HG02840 (cell line): ENCODE results near the gene CYB5R4.
"Not testable (repeated sequence)": the region's sequence is repeated elsewhere in the genome, so short reads cannot be mapped to it uniquely, and the experiment has no call there.

Source experiments
- ATAC-seq: cut with Tn5 transposase; IDR thresholded peaks from one replicate; pipeline ENCODE4 v1.9.1; 2021; ENCODE audit warnings: mild to moderate bottlenecking, moderate library complexity, moderate number of reproducible peaks; ENCODE audit not compliant: unreplicated experiment, low FRiP score

Gene CYB5R4

DNA sequence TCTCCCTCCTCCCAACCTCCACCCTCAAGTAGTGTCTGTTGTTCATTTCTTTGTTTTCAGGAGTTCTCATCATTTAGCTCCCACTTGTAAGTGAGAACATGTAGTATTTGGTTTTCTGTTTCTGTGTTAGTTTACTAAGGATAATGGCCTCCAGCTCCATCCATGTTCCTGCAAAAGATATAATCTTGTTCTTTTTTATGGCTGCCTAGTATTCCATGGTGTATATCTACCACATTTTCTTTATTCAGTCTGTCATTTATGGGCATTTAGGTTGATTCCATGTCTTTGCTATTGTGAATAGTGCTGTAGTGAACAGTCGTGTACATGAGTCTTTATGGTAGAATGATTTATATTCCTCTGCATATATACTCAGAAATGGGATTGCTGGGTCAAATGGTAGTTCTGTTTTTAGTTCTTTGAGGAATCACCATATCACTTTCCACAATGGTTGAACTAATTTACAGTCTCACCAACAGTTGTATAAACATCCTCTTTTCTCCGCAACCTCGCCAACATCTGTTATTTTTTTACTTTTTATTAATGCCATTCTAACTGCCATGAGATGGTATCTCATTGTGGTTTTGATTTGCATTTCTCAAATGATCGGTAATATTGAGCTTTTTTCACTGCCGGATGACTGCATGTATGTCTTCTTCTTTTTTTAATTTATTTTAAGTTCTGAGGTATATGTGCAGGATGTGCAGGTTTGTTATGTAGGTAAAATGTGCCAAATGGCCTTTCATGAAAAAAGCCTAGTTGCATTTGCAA lies 48.3 kb downstream of the CYB5R4 start:
- not testable (repeated sequence) for ATAC-seq

DNA sequence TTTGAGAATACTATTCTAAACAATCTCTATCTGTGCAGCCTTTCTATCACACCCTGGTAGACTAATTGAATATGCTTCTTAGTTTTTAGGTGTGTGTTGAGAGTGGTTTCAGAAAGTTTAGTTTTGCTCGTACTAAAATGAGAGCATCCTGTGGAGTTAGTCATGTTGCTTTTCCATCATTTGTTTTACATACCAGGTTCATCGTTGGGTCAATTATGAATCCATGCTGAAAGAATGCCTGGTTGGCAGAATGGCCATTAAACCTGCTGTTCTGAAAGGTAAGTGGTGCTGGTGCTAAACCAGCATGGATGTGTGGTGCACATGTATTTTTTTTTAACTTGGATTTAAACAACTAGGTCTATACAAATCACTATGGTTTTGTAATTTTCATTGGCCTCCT lies 49.3 kb downstream of the CYB5R4 start:
- ATAC-seq: no peak

DNA sequence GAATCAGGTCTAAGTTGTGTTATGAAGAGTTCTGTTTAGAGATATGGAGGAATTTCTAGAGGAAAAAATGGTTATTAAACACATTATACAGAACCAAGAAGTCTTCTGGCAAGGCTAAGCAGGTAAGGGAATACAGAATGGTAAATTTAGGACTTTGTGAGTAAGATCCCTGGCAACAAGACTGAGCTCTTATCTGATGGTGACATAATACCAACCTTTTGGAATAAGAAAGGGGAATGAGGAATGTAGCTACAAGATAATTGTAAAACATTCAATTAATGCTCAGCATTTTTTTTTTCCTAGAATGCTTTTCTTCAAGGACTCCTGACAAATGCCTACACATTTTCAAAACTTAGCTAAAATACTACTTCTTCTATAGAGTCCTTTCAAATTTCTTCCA lies 51.8 kb downstream of the CYB5R4 start:
- ATAC-seq: no peak

DNA sequence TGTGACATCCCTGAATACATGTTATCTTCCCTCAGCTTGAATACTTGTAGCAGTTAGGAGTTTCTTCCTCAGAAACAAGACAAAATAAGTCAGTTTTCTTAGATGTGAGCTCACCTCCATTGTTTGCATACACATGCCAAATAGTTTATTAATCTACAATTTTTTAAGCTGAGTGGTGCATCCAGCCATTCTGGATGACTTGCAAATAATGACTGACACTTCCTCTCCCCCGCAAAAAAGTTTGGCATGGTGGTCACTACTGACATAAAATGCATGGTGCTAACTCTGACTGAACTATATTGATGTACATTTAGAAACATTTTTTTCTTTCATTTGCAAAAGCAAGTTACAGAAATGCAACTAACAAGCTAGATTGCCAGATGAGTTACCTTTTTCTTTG lies 55.5 kb downstream of the CYB5R4 start:
- ATAC-seq: no peak

DNA sequence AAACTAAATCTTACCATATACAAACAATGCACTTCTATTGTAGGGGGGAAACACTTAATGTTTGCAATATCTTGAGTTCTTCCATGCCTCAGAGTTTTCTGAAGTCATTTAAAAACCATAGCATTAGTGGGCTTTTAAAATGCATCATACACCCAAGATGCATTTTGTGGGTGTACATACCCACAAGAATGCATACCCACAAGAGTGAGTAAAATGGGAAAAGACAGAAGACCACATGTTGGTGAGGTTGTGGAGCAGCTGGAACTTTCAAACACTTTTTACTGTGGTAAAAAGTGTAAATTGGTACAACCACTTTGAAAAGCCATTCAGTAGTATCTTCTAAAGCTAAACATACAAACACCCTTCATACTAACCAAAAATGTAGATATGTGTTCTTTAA lies 57.5 kb downstream of the CYB5R4 start:
- ATAC-seq: no peak

DNA sequence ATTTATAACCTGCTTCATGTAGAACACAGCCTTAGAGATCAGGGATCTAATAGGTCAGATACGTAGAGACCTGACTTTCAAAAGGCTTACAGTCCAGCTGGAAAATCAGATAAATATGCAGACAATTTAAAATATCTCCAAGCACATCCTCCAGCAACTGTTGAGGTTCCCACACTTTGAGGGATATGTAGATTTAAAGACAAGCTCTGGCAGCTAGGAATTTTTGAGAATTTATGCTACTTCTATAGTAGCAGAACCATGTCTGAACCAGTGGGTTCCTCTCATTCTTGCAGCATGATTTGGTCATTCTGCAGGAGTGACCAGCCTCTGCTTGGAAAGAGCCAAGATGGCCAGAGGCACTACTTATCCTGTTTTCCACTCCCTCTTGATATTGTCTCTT lies 60.5 kb downstream of the CYB5R4 start:
- no peak for ATAC-seq

DNA sequence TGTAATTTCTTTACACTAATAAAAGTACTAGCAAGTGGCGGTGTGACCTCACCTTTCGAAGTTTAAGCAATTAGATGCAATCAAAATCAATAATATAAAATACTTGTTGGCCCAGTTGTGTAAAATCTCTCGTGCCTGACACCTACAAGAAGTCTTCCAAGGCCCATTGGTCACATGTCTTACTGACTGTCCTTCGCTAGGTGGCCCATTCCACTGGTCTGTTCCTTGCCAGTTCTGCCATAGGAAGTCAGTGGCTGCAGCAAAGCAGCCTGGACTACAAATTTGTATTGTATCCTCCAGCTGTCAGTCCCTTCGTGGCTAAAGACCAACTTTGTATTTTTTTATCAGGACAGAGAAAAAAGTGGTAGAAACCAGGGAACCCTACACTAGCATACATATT lies 61.8 kb downstream of the CYB5R4 start:
- ATAC-seq: no peak

DNA sequence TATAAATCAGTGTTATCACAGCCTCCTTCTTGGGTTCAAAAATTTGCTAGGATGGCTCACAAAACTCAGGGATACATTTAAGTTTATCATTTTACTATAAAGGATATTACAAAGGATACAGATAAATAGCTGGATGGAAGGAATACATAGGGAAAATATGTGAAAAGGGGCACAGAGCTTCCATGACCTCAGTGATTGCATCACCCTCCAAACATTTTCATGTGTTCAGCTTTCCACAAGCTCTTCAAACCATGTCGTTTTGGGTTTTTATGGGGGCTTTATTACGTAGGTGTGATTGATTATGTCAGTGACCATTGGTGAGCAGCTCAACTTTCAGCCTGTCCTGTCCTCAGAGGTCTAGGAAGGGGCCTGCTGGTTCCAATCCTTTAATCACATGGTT lies 68.0 kb downstream of the CYB5R4 start:
- no peak for ATAC-seq

DNA sequence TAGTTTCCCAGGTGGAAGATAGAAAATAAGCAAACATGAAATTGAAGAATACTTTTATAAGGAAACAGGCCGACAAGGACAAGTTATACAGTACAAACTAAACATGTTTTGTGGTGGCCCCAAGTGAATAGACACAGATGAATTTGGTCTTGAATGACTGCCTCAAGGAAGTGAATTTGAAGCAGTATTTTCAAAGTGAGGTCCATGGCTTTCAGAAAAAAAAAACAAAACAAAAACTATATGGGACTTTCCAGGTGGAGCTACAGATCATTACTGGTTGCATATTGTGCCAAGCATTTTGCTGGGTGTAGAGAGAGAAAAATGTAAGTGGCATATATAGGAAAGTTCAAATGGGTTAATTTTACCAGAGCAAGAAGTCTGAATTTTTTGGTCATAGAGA lies 68.8 kb downstream of the CYB5R4 start:
- no peak for ATAC-seq

DNA sequence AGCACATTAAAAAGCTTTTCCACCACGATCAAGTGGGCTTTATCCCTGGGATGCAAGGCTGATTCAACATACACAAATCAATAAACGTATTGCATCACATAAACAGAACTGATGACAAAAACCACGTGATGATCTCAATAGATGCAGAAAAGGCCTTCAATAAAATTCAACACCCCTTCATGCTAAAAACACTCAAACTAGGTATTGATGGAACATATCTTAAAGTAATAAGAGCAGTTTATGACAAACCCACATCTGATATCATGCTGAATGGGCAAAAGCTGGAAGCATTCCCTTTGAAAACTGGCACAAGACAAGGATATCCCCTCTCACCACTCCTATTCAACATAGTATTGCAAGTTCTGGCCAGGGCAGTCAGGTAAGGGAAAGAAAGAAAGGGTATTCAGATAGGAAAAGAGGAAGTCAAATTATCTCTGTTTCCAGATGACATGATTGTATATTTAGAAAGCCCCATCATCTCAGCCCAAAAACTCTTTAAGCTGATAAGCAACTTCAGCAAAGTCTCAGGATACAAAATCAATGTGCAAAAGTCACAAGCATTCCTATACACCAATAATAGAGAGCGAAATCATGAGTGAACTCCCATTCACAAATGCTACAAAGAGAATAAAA lies 86.8 kb downstream of the CYB5R4 start:
- ATAC-seq: not testable (repeated sequence)

DNA sequence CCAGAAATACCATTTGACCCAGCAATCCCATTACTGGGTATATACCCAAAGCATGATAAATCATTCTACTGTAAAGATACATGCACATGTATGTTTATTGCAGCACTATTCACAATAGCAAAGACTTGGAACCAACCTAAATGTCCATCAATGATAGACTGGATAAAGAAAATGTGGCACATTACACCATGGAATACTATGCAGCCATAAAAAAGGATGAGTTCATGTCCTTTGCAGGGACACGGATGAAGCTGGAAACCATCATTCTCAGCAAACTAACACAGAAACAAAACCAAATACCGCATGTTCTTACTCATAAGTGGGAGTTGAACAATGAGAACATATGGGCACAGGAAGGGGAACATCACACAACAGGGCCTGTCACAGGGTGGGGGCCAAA lies 88.5 kb downstream of the CYB5R4 start:
- ATAC-seq: not testable (repeated sequence)

DNA sequence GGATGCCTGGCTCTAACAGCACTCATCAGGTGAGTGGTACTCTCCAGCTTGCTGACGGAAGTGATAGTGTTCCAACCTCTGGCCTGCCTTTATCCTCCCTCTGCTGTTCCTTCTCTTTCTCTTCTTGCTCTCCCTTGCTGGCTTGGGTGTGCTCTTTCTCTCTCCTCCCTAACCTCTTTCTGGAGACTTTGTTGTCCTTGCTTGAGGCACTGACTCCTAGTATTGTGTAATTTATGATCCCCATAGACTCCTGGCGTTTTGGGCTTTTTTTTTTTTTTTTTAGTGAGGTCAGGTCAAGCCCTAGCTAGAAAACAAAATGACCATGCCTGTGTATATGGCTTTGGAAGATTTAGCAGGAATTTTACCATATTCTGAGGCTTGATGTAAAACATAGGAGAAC lies 89.4 kb downstream of the CYB5R4 start:
- no peak for ATAC-seq

DNA sequence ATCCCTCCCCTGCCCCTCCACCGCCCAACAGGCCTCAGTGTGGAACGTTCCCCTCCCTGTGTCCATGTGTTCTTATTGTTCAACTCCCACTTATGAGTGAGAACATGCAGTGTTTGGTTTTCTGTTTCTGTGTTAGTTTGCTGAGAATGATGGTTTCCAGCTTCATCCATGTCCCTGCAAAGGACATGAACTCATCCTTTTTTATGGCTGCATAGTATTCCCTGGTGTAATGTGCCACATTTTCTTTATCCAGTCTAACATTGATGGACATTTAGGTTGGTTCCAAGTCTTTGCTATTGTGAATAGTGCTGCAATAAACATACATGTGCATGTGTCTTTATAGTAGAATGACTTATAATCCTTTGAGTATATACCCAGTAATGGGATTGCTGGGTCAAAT lies 91.9 kb downstream of the CYB5R4 start:
- not testable (repeated sequence) for ATAC-seq

DNA sequence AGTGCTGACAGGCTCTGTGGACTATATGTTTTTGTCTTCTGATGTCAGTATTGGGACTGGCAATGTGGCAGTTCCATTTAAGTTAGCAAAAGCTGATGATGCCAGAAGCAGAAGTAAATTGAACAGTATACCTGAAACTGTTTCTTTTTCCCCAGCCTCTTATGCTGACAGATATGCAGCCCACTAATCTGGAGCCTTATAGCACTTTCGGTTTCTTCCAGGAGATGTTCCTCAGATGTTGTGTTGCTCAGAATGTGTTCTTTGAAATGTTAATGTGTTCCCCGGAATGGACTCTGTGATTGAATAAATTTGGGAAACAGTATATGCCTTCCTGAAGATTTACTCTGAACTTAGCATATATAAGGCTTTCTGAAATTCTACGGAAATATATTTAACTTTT lies 93.3 kb downstream of the CYB5R4 start:
- no peak for ATAC-seq

DNA sequence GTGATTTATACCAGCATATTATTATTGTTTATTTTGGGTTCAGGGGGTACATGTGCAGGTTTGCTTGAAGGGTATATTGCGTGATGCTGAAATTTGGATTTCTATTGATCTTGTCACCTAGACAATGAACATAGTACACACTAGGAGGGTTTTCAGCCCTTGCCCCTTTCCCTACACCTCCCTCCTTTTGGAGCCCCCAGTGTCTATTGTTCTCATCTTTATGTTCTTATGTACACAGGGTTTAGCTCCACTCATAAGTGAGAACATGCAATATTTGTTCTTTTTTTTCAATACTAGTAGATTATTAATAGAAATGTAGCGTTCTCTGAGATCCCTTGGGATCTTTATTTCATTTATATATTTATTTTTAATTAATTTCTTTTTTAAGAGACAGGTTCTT lies 94.9 kb downstream of the CYB5R4 start:
- no peak for ATAC-seq

DNA sequence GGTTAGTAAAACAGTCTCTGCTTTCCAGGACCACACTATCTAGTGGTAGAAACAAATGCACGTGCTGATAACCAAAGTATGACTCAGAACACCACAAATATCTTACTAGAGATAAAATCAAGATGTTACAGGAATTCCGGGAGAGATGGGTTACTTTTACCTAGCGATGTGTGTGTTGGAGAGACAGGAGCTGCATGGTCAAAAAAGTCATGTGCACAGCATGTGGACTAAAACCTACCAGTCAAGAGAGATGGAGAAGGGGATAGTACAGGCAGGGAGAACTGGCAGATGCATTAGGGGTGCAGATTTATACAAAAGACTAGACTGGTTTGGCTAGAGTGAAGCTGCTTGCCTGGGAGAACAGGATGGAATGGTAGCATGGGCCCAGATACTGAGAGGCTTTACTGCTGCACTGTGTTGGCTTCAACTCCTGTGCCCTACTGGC lies 98.8 kb downstream of the CYB5R4 start:
- no peak for ATAC-seq

DNA sequence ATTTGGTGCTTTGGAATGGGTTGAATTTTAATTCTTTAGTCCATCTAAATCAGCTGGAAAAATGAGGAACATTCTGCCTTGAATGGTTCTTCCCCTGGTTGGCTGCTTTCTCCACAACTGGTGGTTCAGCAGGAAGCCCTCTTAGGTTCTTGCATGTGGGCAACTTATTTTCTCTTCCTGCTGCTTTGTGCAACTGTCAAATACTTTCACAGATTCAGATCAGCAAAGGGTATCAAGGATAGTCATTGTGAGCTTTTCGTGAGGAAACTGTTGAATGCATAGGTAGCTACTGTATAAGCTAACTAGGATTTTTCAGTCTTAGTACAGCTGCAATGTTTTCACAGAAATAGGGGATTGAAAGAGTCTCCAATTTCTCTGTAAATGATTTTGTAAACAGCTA lies 101.2 kb downstream of the CYB5R4 start:
- ATAC-seq: no peak

DNA sequence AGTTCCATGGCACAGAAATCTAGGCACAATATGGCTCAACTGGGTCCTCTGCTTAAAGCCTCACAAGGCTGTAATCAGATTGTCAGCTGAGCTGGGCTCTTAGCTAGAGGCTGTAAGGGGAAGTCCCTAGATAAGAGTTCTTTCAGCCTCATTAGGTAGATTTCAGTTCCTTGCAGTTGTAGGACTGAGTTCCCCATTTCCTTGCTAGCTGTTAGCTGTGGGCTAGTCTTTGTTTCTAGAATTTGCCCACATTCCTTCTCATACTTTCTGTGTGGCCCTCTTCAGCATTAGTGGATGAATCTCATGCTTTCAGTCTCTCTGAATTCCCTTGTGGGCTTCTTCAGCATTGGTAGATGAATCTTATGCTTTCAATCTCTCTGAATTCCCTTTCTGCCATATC lies 103.1 kb downstream of the CYB5R4 start:
- ATAC-seq: peak; percentile 67

DNA sequence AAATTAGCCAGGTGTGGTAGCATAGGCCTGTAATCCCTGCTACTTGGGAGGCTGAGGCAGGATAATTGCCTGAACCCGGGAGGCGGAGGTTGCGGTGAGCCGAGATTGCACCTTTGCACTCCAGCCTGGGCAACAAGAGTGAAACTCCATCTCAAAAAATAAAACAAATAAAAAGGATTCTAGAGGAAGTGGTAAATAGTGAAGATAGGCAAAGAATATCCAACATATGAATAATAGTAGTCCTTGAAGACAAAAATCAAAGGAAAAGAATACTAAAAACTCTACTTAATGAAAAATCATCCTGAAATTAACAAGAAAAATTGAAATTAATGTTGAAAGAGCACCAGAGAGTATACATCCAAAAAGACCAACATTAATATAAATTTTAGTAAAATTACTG lies 107.0 kb downstream of the CYB5R4 start:
- ATAC-seq: no peak

DNA sequence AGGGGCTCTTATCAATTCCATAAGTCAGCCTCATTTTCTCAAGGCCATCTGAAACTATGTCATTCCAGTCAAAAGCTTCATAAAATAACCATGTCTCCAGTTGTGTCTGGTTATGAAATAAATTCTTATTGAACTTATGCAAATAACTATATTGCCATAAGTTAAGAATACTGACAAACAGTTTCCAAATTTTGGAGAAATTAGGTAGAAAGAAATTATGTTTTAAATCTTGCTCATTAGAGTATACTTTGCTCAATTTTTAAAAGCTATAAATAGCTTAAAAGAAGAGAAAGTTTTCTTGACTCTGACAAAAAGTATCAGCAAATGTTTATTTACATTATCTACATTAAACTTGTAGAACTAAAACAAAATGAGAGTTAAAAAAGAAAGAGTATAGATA lies 111.1 kb downstream of the CYB5R4 start:
- no peak for ATAC-seq

DNA sequence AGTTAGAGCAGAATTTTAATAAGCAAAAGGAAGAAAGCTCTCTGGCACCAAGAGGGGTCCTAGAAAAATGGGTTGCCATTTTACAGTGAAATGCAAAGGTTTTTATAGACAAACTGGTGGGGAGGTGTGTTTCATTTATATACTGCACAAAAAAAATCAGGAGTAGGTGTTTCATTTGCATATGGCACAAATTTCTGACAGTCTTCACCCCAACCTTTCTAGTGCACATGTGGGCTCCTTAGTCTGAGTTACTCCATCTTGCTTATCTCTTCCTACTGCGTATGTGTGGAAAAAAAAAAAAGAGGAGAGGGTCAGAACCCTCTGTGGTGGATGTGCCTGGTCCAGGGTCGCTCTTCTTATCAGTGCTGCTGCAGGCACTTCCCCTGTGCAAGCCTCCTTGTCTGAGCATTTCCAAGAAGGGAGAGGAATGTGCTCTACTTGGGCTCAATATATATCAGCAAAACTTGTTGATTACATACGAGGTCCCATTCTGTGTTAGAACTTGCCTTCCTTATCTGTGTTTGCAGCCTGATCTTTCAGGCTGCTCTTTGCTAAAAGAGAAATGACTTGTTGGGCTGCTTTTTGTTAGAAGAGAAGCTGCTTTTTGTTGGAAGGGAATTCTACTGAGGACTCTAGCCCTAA lies 115.0 kb downstream of the CYB5R4 start:
- ATAC-seq: no peak
